ENCODE results near the gene CDKAL1. TPM values are rescaled to one million over a fixed set of nuclear protein-coding genes. Genes with fewer than 3 reads are reported as not detected.

The CDKAL1 gene
- total and polyA plus RNA-seq, 2 of the 8 experiments (the other 6 are each of a cell fraction or from before 2014, with no cell fraction given) = 8.4 to 24.6 TPM

- DNase-seq (ENCODE audit: low read depth in 1 of 2, low spot score in 2 of 2) = no peak
These were observed 566.7 kb downstream of the CDKAL1 start for GRCh38 chr6:21100991-21101390.

More at GRCh38 chr6:21100991-21101390, 566.7 kb downstream of the CDKAL1 start:
- Histone ChIP-seq H3K23ac (ENCODE audit: insufficient read length) (no peak overlapping the region), H3K23me2 (ENCODE audit: low read depth, low read length) (no peaks in the 10 kb centered on the region), H3K36me3 (ENCODE audit: control insufficient read depth in 2 of 4, insufficient read depth in 4 of 4, low read length in 3 of 4) (no peaks in the 10 kb centered on the region), H3K14ac (ENCODE audit: insufficient read length) (no peak overlapping the region), H3K4me2 (ENCODE audit: insufficient read depth in 1 of 2, low read depth in 2 of 2, low read length in 2 of 2) (no peak overlapping the region), H4K20me1 (replicated peaks in 1 of 2; ENCODE audit: control insufficient read depth in 1 of 2, insufficient read depth in 2 of 2, low read length in 2 of 2) (no peaks in the 10 kb centered on the region), H4K8ac (ENCODE audit: extremely low read depth, insufficient read depth, low read length) (no peak overlapping the region), H3K79me1 (ENCODE audit: low read depth, low read length) (no peaks in the 10 kb centered on the region), H3K56ac (replicated peaks; ENCODE audit: insufficient read length, low read depth, low read length) (no peak overlapping the region), H3K27me3 (replicated peaks in 1 of 4; ENCODE audit: control insufficient read depth in 3 of 4, extremely low read depth in 1 of 4, insufficient read depth in 3 of 4, low read length in 3 of 4) (no peaks in the 10 kb centered on the region), H2AK5ac (ENCODE audit: low read depth, low read length) (no peak overlapping the region), H2BK12ac (ENCODE audit: low read depth, low read length) (no peak overlapping the region), H3K4me1 (replicated peaks in 1 of 4; ENCODE audit: control insufficient read depth in 3 of 4, insufficient read depth in 4 of 4, low read length in 3 of 4) (peaks cover 1 to 10% (median 9%) of the 10 kb centered on the region in 4 experiments; a peak in 4 of 7 replicates), H2AFZ (ENCODE audit: low read length) (no peak overlapping the region), H3K9me3 (ENCODE audit: insufficient read depth in 2 of 2, low read depth in 1 of 2, low read length in 1 of 2) (no peaks in the 10 kb centered on the region), H3K4ac (replicated peaks; ENCODE audit: insufficient read length, low read depth, low read length) (no peak overlapping the region), H2BK5ac (ENCODE audit: low read depth, low read length) (no peak overlapping the region), H2BK15ac (ENCODE audit: low read length) (no peak overlapping the region), H3K4me3 (ENCODE audit: extremely low read depth in 1 of 4, insufficient read depth in 2 of 4, low read depth in 3 of 4, low read length in 4 of 4) (no peak overlapping the region), H3K79me2 (ENCODE audit: control insufficient read depth in 1 of 2, insufficient read depth in 2 of 2, low read length in 2 of 2) (no peaks in the 10 kb centered on the region), H2BK120ac (replicated peaks; ENCODE audit: low read depth, low read length) (no peak overlapping the region), H3K18ac (ENCODE audit: extremely low read depth, low read length) (no peak overlapping the region), H2BK20ac (ENCODE audit: low read length) (no peak overlapping the region), H4K91ac (replicated peaks; ENCODE audit: insufficient read length, low read length) (no peak overlapping the region), H4K5ac (ENCODE audit: insufficient read length, low read depth, low read length) (no peak overlapping the region), H3K27ac (ENCODE audit: low read depth, low read length) (no peak overlapping the region), H3K9ac (replicated peaks in 1 of 4; ENCODE audit: extremely low read depth in 1 of 4, low read depth in 3 of 4, low read length in 3 of 4) (no peak overlapping the region)
- CTCF ChIA-PET (ENCODE audit: partially characterized antibody) = interaction anchor here (1.3 kb wide), 1 partner anchor 25 kb away, joined by 3 read pairs; no protein-coding TSS in a partner anchor
- POLR2A ChIA-PET (ENCODE audit: partially characterized antibody) = no interaction called here
- TF ChIP-seq ASH2L (IDR thresholded peaks at IDR 0.05; ENCODE audit: low read length) = no peak
- TF ChIP-seq BRCA1 (IDR thresholded peaks at IDR 0.05; ENCODE audit: low read depth, low read length) = no peak
- no peak for TF ChIP-seq USF2 (IDR thresholded peaks at IDR 0.05; ENCODE audit: low read length)
- TF ChIP-seq JUND (IDR thresholded peaks at IDR 0.05; ENCODE audit: low read length) = no peak
- TF ChIP-seq EGR1 (IDR thresholded peaks at IDR 0.05; ENCODE audit: borderline replicate concordance, low read depth, low read length) = no peak
- TF ChIP-seq BCL11A (IDR thresholded peaks at IDR 0.05; ENCODE audit: low read depth in 2 of 2, low read length in 2 of 2) = no peak
- 92% methylated on average over 4 of the region's 4 CpGs; no CpG with 5 or more reads in 1 of the 2 experiments for WGBS, 2 experiments (ENCODE audit: extremely low coverage in 1 of 2, insufficient coverage in 1 of 2, insufficient read length in 1 of 2, insufficient replicate concordance in 2 of 2, low coverage in 1 of 2, low lambda C conversion rate in 2 of 2, missing lambda C conversion rate in 1 of 2)
- FAIRE-seq = no peak

All from H1 (cell line).